ENCODE results near the gene SUGP2.

DNA sequence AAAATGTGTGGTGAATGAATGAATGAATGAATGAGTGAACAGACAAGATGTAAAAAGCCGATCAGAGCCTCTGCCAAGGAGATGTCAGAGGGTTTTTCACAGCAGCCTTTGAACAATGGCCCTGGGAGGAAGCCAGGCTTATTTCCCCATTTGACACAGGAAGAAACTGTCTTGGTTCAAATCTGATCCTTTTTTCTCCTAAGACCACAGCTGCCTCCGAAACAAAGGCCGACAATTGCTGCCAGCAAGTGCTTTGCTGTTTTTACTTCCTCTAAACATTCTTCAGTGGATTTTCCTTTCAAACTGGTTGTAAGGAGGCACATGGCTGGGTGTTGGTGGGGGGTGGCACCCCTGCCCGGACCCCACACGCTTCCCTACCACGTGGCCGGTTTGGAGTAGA is 48.1 kb downstream of the SUGP2 start:
- TF ChIP-seq CTCF (IDR thresholded peaks at IDR 0.05; ENCODE audit: borderline replicate concordance, extremely low read depth, low read length, poor library complexity, severe bottlenecking): no peak
- no peak for TF ChIP-seq EZH2 (IDR thresholded peaks at IDR 0.05; ENCODE audit: borderline replicate concordance, low read depth, low read length, severe bottlenecking)

Data from DND-41 (cell line).